ENCODE data around the gene PPIH. TPM values are rescaled to one million over a fixed set of nuclear protein-coding genes. Genes with fewer than 3 reads are reported as not detected.

The PPIH gene
- total RNA-seq, 1 donor from 2014 or later: 80.9 TPM

Other genes with a start within 250 kb of the PPIH start
- not detected in 2 replicates for gene ZMYND12, start 202.4 kb upstream of the PPIH start, total RNA-seq
- 42.0 and 46.7 TPM in 2 replicates for gene PPCS, start 201.9 kb upstream of the PPIH start, total RNA-seq
- 1.6 and 1.8 TPM in 2 replicates for gene CCDC30, start 195.1 kb upstream of the PPIH start, total RNA-seq
- gene YBX1, start 24.0 kb downstream of the PPIH start, total RNA-seq: 452 and 461 TPM in 2 replicates
- not detected in 2 replicates for gene CLDN19, start 81.8 kb downstream of the PPIH start, total RNA-seq
- gene P3H1, start 108.6 kb downstream of the PPIH start, total RNA-seq: 38.1 and 47.1 TPM in 2 replicates
- gene C1orf50, start 108.8 kb downstream of the PPIH start, total RNA-seq: 7.2 and 7.3 TPM in 2 replicates
- 0.32 and 0.54 TPM in 2 replicates for gene TMEM269, start 126.6 kb downstream of the PPIH start, total RNA-seq
- 5.8 and 6.3 TPM in 2 replicates for gene ERMAP, start 158.7 kb downstream of the PPIH start, total RNA-seq
- gene SVBP, start 159.0 kb downstream of the PPIH start, total RNA-seq: 12.0 TPM in 2 replicates
- gene ZNF691, start 188.2 kb downstream of the PPIH start, total RNA-seq: 10.3 and 11.6 TPM in 2 replicates